NCI-H748 (cell line): ENCODE results near the gene PARD6G.
"Not testable (repeated sequence)": the region's sequence is repeated elsewhere in the genome, so short reads cannot be mapped to it uniquely, and the experiment has no call there.

Experiments used
- DNase-seq: peaks from one replicate; lab custom pipeline; 2025; ENCODE audit not compliant: unreplicated experiment; lab: John Stamatoyannopoulos, UW

PARD6G gene

GRCh38 chr18:80172056-80172455, 75.3 kb downstream of the PARD6G start:
- DNase-seq: no peak

DNA sequence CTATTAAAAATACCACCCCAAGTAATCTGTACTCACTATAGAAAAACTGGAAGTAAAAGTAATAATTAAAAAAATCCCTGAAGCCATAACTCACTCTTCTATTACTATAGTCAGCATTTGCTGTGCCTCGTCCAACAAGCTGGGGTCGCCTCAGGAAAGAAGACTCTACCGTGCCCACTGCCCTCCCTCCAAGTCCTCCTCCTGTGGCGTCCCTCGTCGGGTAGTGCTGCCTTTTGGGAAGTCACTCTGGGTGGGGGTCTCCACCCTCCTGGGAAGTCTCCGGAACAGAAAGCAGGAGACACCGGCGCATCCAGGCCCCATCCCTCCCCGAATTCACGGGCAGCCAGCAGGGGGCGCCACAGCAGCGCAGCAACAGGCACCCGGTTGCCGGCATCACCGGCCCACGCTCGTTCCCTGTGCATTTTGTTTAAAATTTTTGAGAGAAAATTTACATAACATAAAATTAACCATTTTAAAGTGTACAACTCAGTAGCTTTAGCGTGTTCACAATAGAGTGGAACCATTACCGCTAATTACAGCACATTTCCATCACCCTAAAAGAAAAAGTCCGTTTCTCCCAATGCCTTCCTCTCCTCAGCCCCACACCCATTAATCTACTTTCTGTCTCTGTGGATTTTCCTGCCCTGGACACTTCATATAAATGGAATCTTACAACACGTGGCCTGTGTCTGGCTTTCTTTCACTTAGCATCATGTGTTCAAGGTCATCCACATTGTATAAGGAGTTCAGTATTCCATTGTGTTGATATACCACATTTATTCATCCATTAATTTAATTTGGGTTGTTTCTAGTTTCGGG, 76.1 kb downstream of the PARD6G start:
- DNase-seq: no peak

DNA sequence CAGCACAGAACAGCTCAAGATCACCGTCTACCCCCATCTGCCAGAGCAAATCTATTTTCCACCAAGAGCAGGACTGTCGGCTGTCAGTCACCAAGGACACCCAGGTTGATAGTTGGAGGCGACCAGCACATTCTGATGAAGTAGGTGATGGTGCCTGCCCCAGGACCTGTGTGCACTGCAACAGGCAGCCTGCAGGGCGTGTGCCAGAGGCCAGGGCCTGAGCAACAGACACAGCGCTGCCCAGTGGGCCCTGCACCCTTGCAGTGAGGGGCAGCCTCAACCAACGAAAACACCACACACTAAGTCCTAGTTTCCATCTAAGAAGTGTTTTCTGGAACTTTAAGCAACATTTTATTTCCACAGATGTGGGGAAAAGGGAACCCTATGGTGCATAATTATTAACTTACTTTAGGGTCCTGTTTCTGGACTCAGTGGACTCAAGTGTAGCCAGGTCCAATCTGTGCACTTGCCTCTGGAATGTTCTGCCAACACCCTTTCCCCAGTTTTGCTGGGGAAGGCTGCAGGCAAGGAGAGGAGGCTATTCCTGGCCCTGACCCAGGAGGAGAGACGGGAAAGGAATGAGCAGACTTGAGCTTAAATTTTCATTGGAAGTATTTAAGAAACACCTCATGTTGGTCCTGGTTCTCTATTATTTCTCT, 76.8 kb downstream of the PARD6G start:
- no peak for DNase-seq

GRCh38 chr18:80169607-80170006, 77.7 kb downstream of the PARD6G start:
- no peak for DNase-seq

GRCh38 chr18:80168982-80169381, 78.3 kb downstream of the PARD6G start:
- no peak for DNase-seq

DNA sequence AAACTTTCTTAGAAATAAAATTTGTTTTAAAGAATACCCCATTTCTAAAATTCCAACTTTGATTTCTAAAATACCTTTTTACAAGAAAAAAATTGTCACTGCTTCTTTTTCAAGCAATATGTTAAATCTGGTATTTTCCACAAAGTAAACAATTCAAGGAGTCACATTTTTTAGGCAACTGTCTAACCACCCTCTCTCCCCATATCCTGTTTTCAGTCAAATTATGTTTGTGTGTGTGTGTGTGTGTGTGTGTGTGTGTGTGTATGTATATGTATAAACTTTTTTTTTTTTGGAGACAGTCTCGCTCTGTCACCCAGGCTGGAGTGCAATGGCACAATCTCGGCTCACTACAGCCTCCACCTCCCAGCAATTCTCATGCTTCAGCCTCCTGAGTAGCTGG, 79.0 kb downstream of the PARD6G start:
- no peak for DNase-seq

DNA sequence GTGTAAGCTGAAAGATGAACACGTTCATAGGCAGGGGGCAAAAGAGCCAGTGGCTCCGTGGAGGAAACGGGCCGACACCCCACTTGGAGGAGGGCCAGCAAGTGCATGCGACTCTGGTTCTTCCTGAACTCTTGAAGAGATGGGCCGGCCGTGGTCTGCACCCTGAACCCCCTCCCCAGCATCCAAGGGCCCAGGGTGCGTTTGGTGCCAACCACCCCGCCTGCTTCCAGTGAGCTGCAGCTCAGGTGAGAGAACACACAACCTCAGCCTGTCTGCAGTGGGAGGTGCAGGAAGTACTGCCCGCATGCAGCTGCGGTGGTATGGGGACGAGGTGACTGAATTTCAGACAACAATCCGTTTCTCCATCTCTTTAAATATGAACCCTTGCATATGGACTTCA, 79.4 kb downstream of the PARD6G start:
- no peak for DNase-seq

DNA sequence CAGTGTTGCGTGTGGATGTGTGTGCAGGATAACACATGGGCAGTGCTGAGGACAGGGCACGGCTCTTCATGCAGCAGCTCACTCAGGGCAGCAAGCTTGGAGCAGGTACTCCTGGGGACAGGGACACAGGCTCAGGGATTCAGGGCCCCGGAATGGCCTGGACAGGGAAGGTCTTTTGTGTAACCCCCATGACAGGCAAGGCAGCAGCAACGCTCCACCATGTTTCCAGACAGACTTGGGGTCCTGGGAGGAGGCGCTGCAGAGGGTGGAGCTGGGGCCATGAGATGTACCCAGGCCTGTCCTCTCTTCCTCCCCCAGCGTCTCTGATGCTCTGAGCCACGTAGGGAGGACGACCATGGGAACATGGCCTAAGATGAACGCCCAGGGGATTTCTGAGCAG, 80.0 kb downstream of the PARD6G start:
- no peak for DNase-seq

DNA sequence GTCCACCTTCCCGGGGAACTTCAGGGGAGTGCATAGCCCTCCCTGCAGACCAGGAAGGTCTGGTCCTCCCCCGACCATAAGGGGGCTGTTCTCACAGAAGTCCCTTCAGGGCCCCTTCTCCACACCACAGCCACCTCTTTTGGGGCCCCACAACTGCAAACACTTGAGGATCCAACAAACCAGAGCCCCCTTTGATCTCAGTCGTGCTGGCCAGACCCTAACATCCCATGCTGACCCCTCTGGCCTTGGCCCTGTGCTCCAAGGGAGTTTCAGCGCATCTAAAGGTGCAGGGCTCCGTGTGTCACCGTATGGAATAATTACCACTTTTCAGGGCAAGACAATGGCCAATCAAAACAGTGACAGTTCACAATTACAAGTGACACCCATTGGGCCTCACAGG, 80.6 kb downstream of the PARD6G start:
- DNase-seq: no peak

- DNase-seq: no peak
These were observed 81.1 kb downstream of the PARD6G start for GRCh38 chr18:80166240-80166639.

- DNase-seq: not testable (repeated sequence)
These were observed 82.5 kb downstream of the PARD6G start for GRCh38 chr18:80164727-80165355.

DNA sequence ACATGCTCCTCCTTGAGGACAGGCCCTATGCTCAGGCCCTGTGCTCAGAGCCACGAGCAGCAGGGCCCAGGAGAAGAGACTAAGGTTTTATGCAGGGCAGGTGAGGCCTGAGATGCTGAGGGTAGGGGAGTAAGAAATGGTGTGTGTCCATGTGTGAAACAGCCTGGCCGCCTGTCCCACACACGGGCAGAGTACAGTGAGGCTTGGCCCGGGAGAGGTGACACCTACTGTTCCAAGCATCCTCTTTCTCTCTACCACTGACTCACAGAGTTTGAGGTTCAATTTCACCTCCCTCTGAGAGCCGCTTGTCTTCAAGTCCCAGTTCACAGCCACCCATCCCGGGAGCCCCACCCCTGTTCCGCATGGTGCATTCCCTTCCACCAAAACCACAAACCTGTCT, 84.1 kb downstream of the PARD6G start:
- no peak for DNase-seq

DNA sequence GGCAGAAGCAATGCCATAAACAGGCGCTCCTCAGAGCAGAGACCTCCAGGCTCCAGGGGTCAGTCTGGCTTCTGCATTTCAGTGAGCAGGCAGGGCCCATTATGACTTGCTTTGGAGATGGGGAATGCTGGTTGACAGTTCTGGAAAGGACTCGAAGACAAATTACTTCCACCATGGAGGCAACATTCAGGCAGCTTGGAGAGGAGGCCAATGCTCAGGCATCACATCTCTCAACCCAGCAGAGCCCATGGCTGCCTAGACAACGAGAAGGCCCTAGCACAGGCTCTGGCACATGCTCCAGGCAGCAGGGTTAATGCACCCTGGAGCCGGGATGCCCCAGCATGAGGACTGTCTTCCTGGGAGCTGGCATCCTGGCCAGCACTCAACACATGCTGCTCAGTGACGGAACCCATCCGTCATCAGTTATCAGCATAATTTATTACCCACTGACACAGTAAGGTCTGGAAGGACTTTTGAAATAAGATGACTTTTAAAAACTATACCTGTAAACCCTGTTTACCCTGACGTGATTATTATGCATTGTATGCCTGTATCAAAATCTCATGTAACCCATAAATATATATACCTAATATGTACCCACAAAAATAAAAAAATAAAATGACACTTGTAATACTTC, 85.4 kb downstream of the PARD6G start:
- DNase-seq: no peak

- peak; percentile 73 for DNase-seq
These were observed 87.3 kb downstream of the PARD6G start for GRCh38 chr18:80159713-80160636.

DNA sequence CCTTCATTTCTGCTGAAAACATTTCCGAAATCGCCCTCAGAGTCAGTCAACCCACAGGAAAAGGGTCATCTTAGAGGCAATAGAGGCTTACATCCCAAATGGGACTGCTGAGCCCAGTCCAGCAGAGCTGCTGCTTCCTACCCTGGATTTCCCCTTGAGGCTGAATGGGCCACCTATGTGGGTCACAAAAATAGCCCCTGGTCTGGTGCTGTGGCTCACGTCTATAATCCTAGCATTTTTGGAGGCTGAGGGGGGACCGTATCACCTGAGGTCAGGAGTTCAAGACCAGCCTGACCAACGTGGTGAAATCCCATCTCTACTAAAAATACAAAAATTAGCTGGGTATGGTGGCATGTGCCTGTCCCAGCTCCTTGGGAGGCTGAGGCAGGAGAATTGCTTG, 88.9 kb downstream of the PARD6G start:
- no peak for DNase-seq

- peak; percentile 76 for DNase-seq
These were observed 89.5 kb downstream of the PARD6G start for GRCh38 chr18:80157708-80158343.

DNA sequence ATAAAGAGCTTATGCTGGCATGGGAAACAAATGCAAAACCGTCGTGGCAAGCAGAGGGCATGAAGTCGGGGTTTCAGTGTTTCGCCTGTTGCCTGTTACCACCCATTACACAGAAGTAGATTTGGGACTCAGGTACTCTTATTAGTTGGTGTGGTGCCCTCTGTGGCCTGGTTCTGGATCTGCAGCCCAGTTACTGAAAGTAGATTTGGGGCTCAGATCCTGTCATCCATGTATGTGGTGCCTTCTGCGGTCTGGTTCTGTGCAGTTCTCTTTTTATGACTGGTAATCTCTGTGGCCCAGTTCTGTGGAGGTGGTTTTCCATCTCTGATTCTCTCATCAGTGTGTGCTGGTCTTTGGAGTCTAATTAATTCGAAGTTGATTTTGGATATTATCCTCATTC, 93.0 kb downstream of the PARD6G start:
- peak; percentile 49 for DNase-seq

GRCh38 chr18:80149667-80150066, 97.6 kb downstream of the PARD6G start:
- DNase-seq: no peak

DNA sequence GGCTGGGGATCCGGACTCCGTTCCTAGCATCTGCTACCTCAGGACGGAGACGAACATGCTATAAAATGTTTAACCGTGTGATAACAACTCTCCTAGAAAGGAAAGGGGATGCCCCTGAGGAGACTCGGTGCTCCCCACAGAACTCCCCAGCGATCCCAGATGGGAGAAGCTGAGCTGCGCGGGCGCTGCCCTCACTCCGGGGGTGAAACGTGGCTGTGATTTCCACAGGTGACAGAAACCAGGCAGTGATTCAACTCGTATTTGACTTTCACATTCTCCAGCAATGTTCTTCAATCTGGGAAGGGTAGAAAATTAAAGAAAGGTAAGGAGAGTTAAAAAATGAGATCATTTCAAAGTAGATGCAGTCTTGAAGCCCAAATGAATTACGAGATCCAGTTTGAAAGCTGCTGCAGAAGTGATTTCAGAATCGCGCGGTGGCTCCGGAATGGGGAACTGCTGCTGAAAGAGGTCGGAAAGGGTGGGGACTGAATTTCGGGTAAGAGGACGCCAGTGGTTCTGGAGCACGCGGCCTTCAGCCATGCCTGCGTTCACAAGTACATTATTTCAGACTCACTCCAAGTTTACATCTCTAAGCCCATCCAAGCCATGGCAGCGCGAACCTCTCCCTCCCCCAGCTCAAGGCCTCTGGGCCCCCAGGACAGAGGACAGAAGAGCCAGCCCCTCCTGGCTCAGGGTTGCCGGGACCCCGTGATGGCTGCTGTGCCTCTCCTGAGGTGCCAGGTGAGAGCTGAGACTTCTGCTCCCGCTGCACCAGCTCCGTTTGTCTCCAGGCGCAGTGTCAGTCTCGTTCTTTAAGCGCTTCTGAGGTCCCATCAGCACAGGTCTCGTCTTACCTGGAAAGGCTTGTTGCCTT, 98.8 kb downstream of the PARD6G start:
- no peak for DNase-seq
